Posterior cingulate gyrus (tissue), 11 donors: Measurements from ENCODE around the gene MSMP.

ENCODE experiments used
- DNase-seq, 10 donors: peaks; one replicate each; pipeline versions ENCODE4 v3.0.0 to v3.0.0-alpha.2; 2020 to 2021; ENCODE audit warnings: mixed read lengths in 3 of 10
- intact Hi-C: fragments of 100-400 bp; cut with DNase I; formaldehyde crosslinking; loops from one replicate; pipeline ENCODE4 v1.15.1; 2023

Gene MSMP

GRCh38 chr9:35754264-35754663, at the start of gene MSMP:
TSS of gene MSMP (minus strand) at chr9:35754276. CDS start at chr9:35754129, 147 bp downstream.
- intact Hi-C loops: no loop called here
- DNase-seq: peak in 2 of 10 donors; percentile 61 to 66

DNA sequence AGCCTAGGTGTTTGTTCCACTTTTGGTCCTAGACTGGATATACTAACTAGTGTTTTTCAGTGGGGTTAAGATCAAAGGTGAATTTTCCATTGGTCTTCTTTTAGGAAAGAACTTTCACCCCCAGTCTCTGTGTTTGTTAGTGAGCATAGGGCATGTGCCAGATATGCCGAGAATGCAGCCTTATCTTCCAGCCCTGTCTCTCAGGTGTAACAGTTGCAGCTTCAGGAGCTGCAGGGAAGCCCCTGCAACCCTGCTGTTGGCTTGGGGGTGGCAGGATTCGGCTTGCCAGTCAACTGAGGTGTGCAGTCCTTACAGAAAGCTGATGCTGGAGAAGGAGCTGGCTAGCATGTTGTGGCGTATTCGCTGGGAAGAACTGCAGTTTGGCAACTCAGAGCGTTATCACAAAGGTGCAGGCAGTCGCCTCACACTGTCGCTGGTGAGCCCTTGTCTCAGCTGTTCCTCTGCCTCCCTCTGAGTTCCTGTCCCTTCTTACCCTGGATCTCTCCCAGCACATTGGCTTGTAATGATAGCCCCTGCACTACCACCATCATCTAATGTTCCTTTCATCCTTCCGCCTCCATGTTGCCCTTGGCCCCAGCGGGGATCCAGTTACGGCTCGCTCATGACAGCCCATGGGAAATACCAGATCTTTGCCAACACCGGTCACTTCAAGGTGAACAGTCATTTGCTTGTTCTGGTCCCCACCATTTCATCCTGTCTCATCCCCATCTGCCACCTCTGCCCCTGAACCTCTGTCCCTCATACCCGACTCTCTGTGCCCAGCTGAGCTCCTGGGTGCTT, 47.5 kb upstream of the MSMP start:
- intact Hi-C loops: no loop called here
- DNase-seq: peak in 1 of 10 donors; percentile 49

GRCh38 chr9:35800530-35800929, 46.5 kb upstream of the MSMP start:
- intact Hi-C loops: no loop called here
- peak in 1 of 10 donors; percentile 33 for DNase-seq

GRCh38 chr9:35798658-35799374, 44.7 kb upstream of the MSMP start:
- intact Hi-C loops: no loop called here
- peak in 1 of 10 donors; percentile 43 for DNase-seq

- intact Hi-C loops: no loop called here
- peak in 1 of 10 donors; percentile 22 for DNase-seq
Observed at GRCh38 chr9:35797311-35798109, 43.4 kb upstream of the MSMP start.

- intact Hi-C loops: no loop called here
- no peak for DNase-seq
Observed at GRCh38 chr9:35795695-35796094, 41.6 kb upstream of the MSMP start.

- DNase-seq: no peak
- intact Hi-C loops: loop anchor here (5.0 kb wide), 1 partner anchor 34 kb away; the partner anchor contains the start of genes FAM221B and TMEM8B
Observed at GRCh38 chr9:35793461-35793860, 39.4 kb upstream of the MSMP start.

DNA sequence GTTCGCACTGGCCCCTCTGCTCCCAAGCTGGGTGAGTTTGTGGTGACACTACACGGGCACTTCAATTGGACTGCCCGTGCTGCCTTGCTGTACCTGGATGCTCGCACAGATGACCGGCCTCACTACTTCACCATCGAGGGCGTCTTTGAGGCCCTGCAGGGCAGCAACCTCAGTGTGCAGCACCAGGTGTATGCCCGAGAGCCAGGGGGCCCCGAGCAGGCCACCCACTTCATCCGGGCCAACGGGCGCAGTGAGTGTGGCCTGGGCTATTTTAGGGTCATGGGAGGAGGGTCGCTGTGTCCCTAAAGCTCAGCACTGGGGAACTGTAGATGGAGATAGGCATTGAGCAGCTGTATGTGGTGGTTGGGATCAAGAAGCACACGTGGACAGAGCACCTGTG, 38.8 kb upstream of the MSMP start:
- intact Hi-C loops: loop anchor here (5.0 kb wide), 1 partner anchor 34 kb away; the partner anchor contains the start of genes FAM221B and TMEM8B
- no peak for DNase-seq

DNA sequence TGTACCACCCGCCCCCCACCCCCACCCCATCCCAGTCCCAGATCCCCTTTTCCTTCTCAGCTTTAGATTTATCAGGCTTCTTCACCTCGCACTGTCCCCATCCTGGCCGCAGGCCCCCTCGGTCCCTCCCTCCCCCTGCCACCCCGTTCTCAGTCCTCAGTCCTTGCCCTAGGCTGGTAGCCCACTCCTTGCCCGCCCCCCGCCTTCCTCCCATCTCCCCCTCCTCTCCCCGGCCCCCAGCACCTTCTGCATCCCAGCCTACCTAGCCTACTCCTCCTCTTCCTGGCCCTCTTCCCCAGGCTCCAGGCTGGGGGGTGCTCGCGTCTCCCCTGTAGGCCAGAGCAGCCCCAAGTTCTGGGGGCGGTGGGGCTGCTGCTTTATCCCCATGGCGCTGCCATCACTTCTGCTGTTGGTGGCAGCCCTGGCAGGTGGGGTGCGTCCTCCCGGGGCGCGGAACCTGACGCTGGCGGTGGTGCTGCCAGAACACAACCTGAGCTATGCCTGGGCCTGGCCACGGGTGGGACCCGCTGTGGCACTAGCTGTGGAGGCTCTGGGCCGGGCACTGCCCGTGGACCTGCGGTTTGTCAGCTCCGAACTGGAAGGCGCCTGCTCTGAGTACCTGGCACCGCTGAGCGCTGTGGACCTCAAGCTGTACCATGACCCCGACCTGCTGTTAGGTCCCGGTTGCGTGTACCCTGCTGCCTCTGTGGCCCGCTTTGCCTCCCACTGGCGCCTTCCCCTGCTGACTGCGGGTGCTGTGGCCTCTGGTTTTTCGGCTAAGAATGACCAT, 38.1 kb upstream of the MSMP start:
- intact Hi-C loops: loop anchor here (5.0 kb wide), 1 partner anchor 35 kb away; the partner anchor contains the start of genes FAM221B and TMEM8B
- DNase-seq: peak in 1 of 10 donors; percentile 87

DNA sequence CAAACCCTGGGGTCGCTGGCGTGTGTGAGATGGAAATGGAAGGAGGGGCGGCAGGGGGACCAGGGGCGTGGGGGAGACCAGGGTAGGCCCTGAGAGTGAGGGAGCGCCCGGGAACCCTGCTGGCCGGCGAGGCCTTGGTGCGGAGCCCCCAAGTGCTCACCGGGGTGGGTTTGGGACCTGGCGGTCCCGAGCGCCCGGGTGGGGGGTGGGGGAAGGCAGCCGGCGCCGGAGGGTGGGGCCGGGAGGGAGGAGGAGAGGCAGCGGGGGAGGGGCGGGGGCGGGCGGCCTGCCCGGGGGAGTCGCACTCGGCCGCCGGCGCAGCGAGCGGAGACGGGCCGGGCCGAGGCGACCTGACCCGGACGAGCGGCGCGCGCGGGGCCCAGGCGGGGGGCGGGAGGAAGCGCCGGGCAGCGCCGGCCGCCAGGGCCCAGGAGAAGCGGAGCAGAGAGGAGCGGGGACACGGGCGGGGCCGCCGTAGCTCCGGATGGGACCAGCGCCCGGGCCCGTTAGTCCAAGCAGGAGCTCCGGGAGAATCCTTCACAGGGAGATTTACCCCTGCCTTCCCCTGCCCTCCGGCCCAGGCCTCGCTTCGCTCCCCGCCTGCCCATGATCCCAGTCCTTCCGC, 37.3 kb upstream of the MSMP start, which contains the start of gene NPR2:
Gene NPR2, plus strand, starts transcription at position 295 of the 625 bp plus-strand sequence. CDS start 818 bp downstream, outside the sequence.
- intact Hi-C loops: loop anchor here (2.0 to 5.0 kb wide), 2 partner anchors 36 to 91 kb away; partner anchors contain the start of genes FAM221B and TMEM8B
- peak in 3 of 10 donors; percentile 19 to 91 (median 27) for DNase-seq

GRCh38 chr9:35790385-35791296, 36.6 kb upstream of the MSMP start:
- intact Hi-C loops: loop anchor here (2.0 to 5.0 kb wide), 2 partner anchors 37 to 92 kb away; partner anchors contain the start of genes FAM221B and TMEM8B
- DNase-seq: peak in 7 of 10 donors; percentile 52 to 93 (median 72)

GRCh38 chr9:35790025-35790384, 35.9 kb upstream of the MSMP start:
- DNase-seq: no peak
- intact Hi-C loops: loop anchor here (2.0 to 5.0 kb wide), 2 partner anchors 37 to 93 kb away; partner anchors contain the start of genes FAM221B and TMEM8B

GRCh38 chr9:35789541-35789940, 35.5 kb upstream of the MSMP start:
- DNase-seq: no peak
- intact Hi-C loops: no loop called here

DNA sequence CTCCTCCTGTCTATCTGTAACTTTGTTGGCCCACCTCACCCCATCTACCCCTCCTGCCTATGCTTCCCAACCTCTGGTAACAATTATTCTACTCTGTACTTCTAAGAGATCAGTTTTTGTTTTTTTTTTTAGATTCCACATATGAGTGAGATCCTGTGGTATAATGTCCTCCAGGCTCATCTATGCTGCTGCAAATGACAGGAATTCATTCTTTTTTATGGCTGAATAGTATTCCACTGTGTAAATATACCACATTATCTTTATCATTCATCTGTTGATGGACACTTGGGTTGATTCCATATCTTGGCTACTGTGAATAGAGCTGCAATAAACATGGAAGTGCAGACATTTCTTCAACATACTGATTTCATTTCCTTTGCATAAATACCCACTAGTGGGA, 29.3 kb upstream of the MSMP start:
- intact Hi-C loops: no loop called here
- no peak for DNase-seq

- DNase-seq: peak in 1 of 10 donors; percentile 73
- intact Hi-C loops: no loop called here
Observed at GRCh38 chr9:35781066-35781465, 27.0 kb upstream of the MSMP start.

GRCh38 chr9:35778496-35778895, 24.4 kb upstream of the MSMP start:
- intact Hi-C loops: no loop called here
- no peak for DNase-seq

DNA sequence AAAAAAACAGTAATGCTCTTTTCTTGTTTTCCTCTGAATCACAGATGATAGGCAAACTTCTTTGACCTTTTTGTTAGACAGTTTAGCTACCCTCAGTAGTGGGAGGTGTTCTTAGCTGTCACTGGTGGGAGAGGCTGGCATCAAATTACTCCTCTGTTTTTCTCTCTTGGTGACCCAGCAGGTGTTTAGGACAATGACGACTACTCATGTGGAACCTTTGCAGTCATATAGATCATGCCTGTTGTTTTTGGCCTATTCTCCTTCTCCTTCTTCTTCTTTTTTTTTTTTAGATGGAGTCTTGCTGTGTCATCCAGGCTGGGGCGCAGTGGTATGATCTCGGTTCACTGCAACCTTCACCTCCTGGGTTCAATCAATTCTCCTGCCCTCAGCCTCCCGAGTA, 21.9 kb upstream of the MSMP start:
- intact Hi-C loops: no loop called here
- DNase-seq: peak in 1 of 10 donors; percentile 40
